Nephron (organoid): Measurements from ENCODE around the gene SLAMF9.

Source experiments
- H3K27ac Mint-ChIP-seq, 3 experiments: 2 replicates each; pipeline ENCODE4 v1.8.0; 2020; ENCODE audit warnings: mixed read lengths in 3 of 3, mild to moderate bottlenecking in 2 of 3, moderate library complexity in 1 of 3
- H3K27me3 Mint-ChIP-seq: 2 replicates; pipeline ENCODE4 v1.8.0; 2021; ENCODE audit warnings: low read depth, mild to moderate bottlenecking, moderate library complexity, mixed read lengths
- H3K36me3 Mint-ChIP-seq: 2 replicates; pipeline ENCODE4 v1.8.0; 2020; ENCODE audit warnings: low read depth, mixed read lengths
- H3K4me1 Mint-ChIP-seq: 2 replicates; pipeline ENCODE4 v1.8.0; 2020; ENCODE audit warnings: mixed read lengths
- H3K4me3 Mint-ChIP-seq, 3 experiments: 2 replicates each; pipeline ENCODE4 v1.8.0; 2020; ENCODE audit warnings: mild to moderate bottlenecking in 3 of 3, mixed read lengths in 3 of 3, moderate library complexity in 2 of 3
- H3K9me3 Mint-ChIP-seq: 2 replicates; pipeline ENCODE4 v1.8.0; 2020; ENCODE audit warnings: mixed read lengths
- CTCF ChIP-seq, 3 experiments: fragments of 200-600 bp; sonication (generic); IDR thresholded peaks; one replicate each; pipeline ENCODE4 v1.5.0; 2021; ENCODE audit warnings: antibody characterized with exemption in 3 of 3; ENCODE audit not compliant: unreplicated experiment in 3 of 3

SLAMF9 gene

GRCh38 chr1:159953536-159954515, at the start of gene SLAMF9:
Gene SLAMF9 (minus strand): TSS chr1:159954237. CDS start chr1:159954137, 100 bp downstream.
- no peaks in the 10 kb centered on the region for H3K36me3 Mint-ChIP-seq
- H3K27me3 Mint-ChIP-seq = peaks cover 24% of the 10 kb centered on the region
- no peak for TF ChIP-seq CTCF (IDR thresholded peaks at IDR 0.05; ENCODE audit: unreplicated experiment in 3 of 3)
- peaks cover 7% of the 10 kb centered on the region for H3K4me1 Mint-ChIP-seq
- H3K9me3 Mint-ChIP-seq = no peaks in the 10 kb centered on the region
- H3K4me3 Mint-ChIP-seq = no peak within 1 kb of the TSS
- no peak within 1 kb of the TSS for H3K27ac Mint-ChIP-seq

GRCh38 chr1:160001440-160001839, 47.4 kb upstream of the SLAMF9 start:
- no peaks in the 10 kb centered on the region for H3K36me3 Mint-ChIP-seq
- H3K4me1 Mint-ChIP-seq = no peaks in the 10 kb centered on the region
- no peak overlapping the region for H3K4me3 Mint-ChIP-seq
- no peak for TF ChIP-seq CTCF (IDR thresholded peaks at IDR 0.05; ENCODE audit: unreplicated experiment in 3 of 3)
- H3K27me3 Mint-ChIP-seq = no peaks in the 10 kb centered on the region
- no peaks in the 10 kb centered on the region for H3K9me3 Mint-ChIP-seq
- H3K27ac Mint-ChIP-seq = no peak overlapping the region

GRCh38 chr1:159999204-159999603, 45.2 kb upstream of the SLAMF9 start:
- no peaks in the 10 kb centered on the region for H3K9me3 Mint-ChIP-seq
- H3K4me1 Mint-ChIP-seq = no peaks in the 10 kb centered on the region
- peaks cover 15% of the 10 kb centered on the region for H3K27me3 Mint-ChIP-seq
- no peak for TF ChIP-seq CTCF (IDR thresholded peaks at IDR 0.05; ENCODE audit: unreplicated experiment in 3 of 3)
- no peak overlapping the region for H3K27ac Mint-ChIP-seq
- H3K36me3 Mint-ChIP-seq = no peaks in the 10 kb centered on the region
- no peak overlapping the region for H3K4me3 Mint-ChIP-seq

- H3K27ac Mint-ChIP-seq = no peak overlapping the region
- no peak for TF ChIP-seq CTCF (IDR thresholded peaks at IDR 0.05; ENCODE audit: unreplicated experiment in 3 of 3)
- H3K4me1 Mint-ChIP-seq = no peaks in the 10 kb centered on the region
- H3K27me3 Mint-ChIP-seq = peaks cover 25% of the 10 kb centered on the region
- H3K9me3 Mint-ChIP-seq = no peaks in the 10 kb centered on the region
- no peaks in the 10 kb centered on the region for H3K36me3 Mint-ChIP-seq
- no peak overlapping the region for H3K4me3 Mint-ChIP-seq
These were observed 42.6 kb upstream of the SLAMF9 start for GRCh38 chr1:159996653-159997052.

- Mint-ChIP-seq H3K36me3 (no peaks in the 10 kb centered on the region), H3K27ac (no peak overlapping the region), H3K27me3 (peaks cover 30% of the 10 kb centered on the region), H3K4me1 (no peaks in the 10 kb centered on the region), H3K9me3 (no peaks in the 10 kb centered on the region), H3K4me3 (no peak overlapping the region)
- no peak for TF ChIP-seq CTCF (IDR thresholded peaks at IDR 0.05; ENCODE audit: unreplicated experiment in 3 of 3)
These were observed 40.9 kb upstream of the SLAMF9 start for GRCh38 chr1:159994896-159995295.

GRCh38 chr1:159993911-159994310, 39.9 kb upstream of the SLAMF9 start:
- Mint-ChIP-seq H3K9me3 (no peaks in the 10 kb centered on the region), H3K27ac (no peak overlapping the region), H3K27me3 (peaks cover 30% of the 10 kb centered on the region), H3K4me3 (no peak overlapping the region), H3K4me1 (no peaks in the 10 kb centered on the region), H3K36me3 (no peaks in the 10 kb centered on the region)
- TF ChIP-seq CTCF (IDR thresholded peaks at IDR 0.05; ENCODE audit: unreplicated experiment in 3 of 3) = no peak
